Measurements from ENCODE around the gene SFMBT2. TPM values are rescaled to one million over a fixed set of nuclear protein-coding genes. Genes with fewer than 3 reads are reported as not detected.

Gene SFMBT2
- total and polyA plus RNA-seq, 2 of the 4 experiments (the other 2 are of a cell fraction), result 0.70 to 1.3 TPM

DNA sequence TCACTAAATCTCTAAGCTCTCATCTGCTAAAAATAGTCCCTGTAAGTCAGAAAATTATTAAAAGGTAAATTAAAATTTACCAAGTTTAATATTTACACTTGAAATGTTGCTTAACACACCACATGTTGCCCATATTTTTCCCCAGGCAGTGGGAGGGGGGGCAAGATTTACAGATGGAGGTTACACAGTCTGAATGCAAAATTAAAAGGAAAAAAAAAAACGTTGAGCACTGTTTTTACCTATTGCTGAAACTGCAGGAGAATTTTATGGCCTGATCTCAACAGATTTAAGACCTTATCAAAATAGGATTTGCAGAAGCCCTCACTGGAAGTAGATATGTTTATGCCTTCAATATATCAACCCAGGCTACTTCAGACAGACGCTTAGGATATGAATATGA lies 133.4 kb downstream of the SFMBT2 start:
- Histone ChIP-seq H3K4ac (ENCODE audit: low read depth, low read length) (no peak overlapping the region), H3K18ac (ENCODE audit: low read depth, low read length) (no peak overlapping the region), H4K91ac (ENCODE audit: insufficient read depth, low read depth, low read length) (no peak overlapping the region), H3K27ac (ENCODE audit: insufficient read depth, low read length) (no peak overlapping the region), H3K4me3 (ENCODE audit: insufficient read depth, low read depth, low read length) (no peak overlapping the region), H2AK9ac (replicated peaks; ENCODE audit: low read depth, low read length, poor library complexity) (no peak overlapping the region), H3K9me1 (ENCODE audit: insufficient read depth, low read length) (no peaks in the 10 kb centered on the region), H4K5ac (ENCODE audit: low read depth, low read length) (no peak overlapping the region), H3K56ac (ENCODE audit: extremely low read depth, insufficient read depth, low read length) (no peak overlapping the region), H2AFZ (replicated peaks; ENCODE audit: low read length, poor library complexity) (no peak overlapping the region), H3K27me3 (ENCODE audit: control insufficient read depth, insufficient read depth, low read length) (no peaks in the 10 kb centered on the region), H3K14ac (replicated peaks; ENCODE audit: low read depth, low read length) (no peak overlapping the region), H2BK15ac (ENCODE audit: low read depth, low read length) (no peak overlapping the region), H3K9me3 (ENCODE audit: control insufficient read depth, insufficient read depth, low read length) (no peaks in the 10 kb centered on the region), H3K9ac (ENCODE audit: low read depth, low read length) (no peak overlapping the region), H3K36me3 (ENCODE audit: control insufficient read depth, insufficient read depth, low read length) (no peaks in the 10 kb centered on the region), H3K4me2 (ENCODE audit: low read depth, low read length) (no peak overlapping the region), H4K8ac (ENCODE audit: low read depth in 2 of 2, low read length in 2 of 2) (no peak overlapping the region), H3K4me1 (ENCODE audit: control insufficient read depth, insufficient read depth, low read length) (no peaks in the 10 kb centered on the region), H3K23ac (ENCODE audit: low read depth, low read length) (no peak overlapping the region), H3K79me1 (ENCODE audit: low read depth in 1 of 2, low read length in 2 of 2) (no peaks in the 10 kb centered on the region), H2BK120ac (ENCODE audit: low read depth, low read length) (no peak overlapping the region), H2BK20ac (ENCODE audit: low read depth, low read length) (no peak overlapping the region), H4K20me1 (ENCODE audit: insufficient read depth, low read length) (no peaks in the 10 kb centered on the region), H2AK5ac (ENCODE audit: low read depth, low read length) (no peak overlapping the region), H2BK5ac (ENCODE audit: low read depth, low read length, poor library complexity, severe bottlenecking) (no peak overlapping the region)
- in situ Hi-C loops (cut with MboI; ENCODE audit: low sequenced_read_pairs), result no loop called here
- ChIA-PET CTCF (no interaction called here), POLR2A (ENCODE audit: unreplicated experiment) (no interaction called here)
- no TSS peak for BruUV-seq (replicated peaks)
- no peak for DNase-seq
- TF ChIP-seq MXI1 (IDR thresholded peaks at IDR 0.05; ENCODE audit: borderline replicate concordance, low read depth, low read length) (no peak), BHLHE40 (IDR thresholded peaks at IDR 0.05; ENCODE audit: low read depth, low read length) (no peak), FOS (IDR thresholded peaks at IDR 0.05; ENCODE audit: low read depth, low read length) (no peak), SMC3 (IDR thresholded peaks at IDR 0.05; ENCODE audit: low read depth, low read length) (no peak)
- TF ChIP-seq, protein P1, sequence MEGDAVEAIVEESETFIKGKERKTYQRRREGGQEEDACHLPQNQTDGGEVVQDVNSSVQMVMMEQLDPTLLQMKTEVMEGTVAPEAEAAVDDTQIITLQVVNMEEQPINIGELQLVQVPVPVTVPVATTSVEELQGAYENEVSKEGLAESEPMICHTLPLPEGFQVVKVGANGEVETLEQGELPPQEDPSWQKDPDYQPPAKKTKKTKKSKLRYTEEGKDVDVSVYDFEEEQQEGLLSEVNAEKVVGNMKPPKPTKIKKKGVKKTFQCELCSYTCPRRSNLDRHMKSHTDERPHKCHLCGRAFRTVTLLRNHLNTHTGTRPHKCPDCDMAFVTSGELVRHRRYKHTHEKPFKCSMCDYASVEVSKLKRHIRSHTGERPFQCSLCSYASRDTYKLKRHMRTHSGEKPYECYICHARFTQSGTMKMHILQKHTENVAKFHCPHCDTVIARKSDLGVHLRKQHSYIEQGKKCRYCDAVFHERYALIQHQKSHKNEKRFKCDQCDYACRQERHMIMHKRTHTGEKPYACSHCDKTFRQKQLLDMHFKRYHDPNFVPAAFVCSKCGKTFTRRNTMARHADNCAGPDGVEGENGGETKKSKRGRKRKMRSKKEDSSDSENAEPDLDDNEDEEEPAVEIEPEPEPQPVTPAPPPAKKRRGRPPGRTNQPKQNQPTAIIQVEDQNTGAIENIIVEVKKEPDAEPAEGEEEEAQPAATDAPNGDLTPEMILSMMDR (conservative IDR thresholded peaks at IDR 0.05; ENCODE audit: low read depth, low read length), result no peak
- WGBS, 2 experiments (ENCODE audit: extremely low coverage in 2 of 2, insufficient read length in 1 of 2), result no CpG with 5 or more reads among the region's 2 CpGs
- dilution Hi-C loops (cut with HindIII; ENCODE audit: low sequenced_read_pairs, unreplicated experiment), result no loop called here
- intact Hi-C loops (cut with micrococcal nuclease), result no loop called here
- ATAC-seq (ENCODE audit: low read depth), result no peak

Data from IMR-90 (cell line).